Stimulated activated CD4-positive, alpha-beta T cell treated with anti-CD3 and anti-CD28 coated beads, Interleukin-4, amount 100 ng/mL, for 48 hours (primary cell): ENCODE measurements around the gene RSPRY1.

ENCODE experiments used
- DNase-seq, 2 donors: peaks; one replicate each; pipeline ENCODE4 v3.0.0-alpha.2; 2020; ENCODE audit warnings: low read depth in 2 of 2

The RSPRY1 gene

GRCh38 chr16:57224651-57225335 is 38.7 kb downstream of the RSPRY1 start:
- DNase-seq = no peak

- DNase-seq = no peak
These were observed 39.8 kb downstream of the RSPRY1 start for GRCh38 chr16:57225978-57226377.

- DNase-seq = no peak
These were observed 40.8 kb downstream of the RSPRY1 start for GRCh38 chr16:57226701-57227621.

- no peak for DNase-seq
These were observed 43.0 kb downstream of the RSPRY1 start for GRCh38 chr16:57229079-57229478.

GRCh38 chr16:57231821-57232350 is 45.8 kb downstream of the RSPRY1 start:
- DNase-seq = no peak

GRCh38 chr16:57233944-57234706 is 48.0 kb downstream of the RSPRY1 start:
- DNase-seq = no peak

GRCh38 chr16:57234707-57235092 is 48.6 kb downstream of the RSPRY1 start:
- no peak for DNase-seq

GRCh38 chr16:57235128-57236021 is 49.2 kb downstream of the RSPRY1 start:
- DNase-seq = peak in 1 of 2 donors; percentile 20

- DNase-seq = no peak
These were observed 49.9 kb downstream of the RSPRY1 start for GRCh38 chr16:57236022-57236350.

GRCh38 chr16:57238682-57239081 is 52.6 kb downstream of the RSPRY1 start:
- DNase-seq = no peak

- no peak for DNase-seq
These were observed 53.0 kb downstream of the RSPRY1 start for GRCh38 chr16:57239107-57239506.

- no peak for DNase-seq
These were observed 54.7 kb downstream of the RSPRY1 start for GRCh38 chr16:57240851-57241250.

- no peak for DNase-seq
These were observed 56.5 kb downstream of the RSPRY1 start for GRCh38 chr16:57242650-57243049.

GRCh38 chr16:57244463-57244766 is 58.3 kb downstream of the RSPRY1 start:
- DNase-seq = no peak

- DNase-seq = peak; percentile 94 to 99
These were observed 58.8 kb downstream of the RSPRY1 start, which contains the start of gene ARL2BP for GRCh38 chr16:57244767-57245471. TSS of gene ARL2BP (plus strand) at chr16:57245259. CDS start at chr16:57245368, 109 bp downstream.

- DNase-seq = peak in 1 of 2 donors; percentile 13
These were observed 59.5 kb downstream of the RSPRY1 start for GRCh38 chr16:57245472-57246113.

- DNase-seq = no peak
These were observed 65.2 kb downstream of the RSPRY1 start for GRCh38 chr16:57251352-57251751.

GRCh38 chr16:57252148-57252721 is 66.1 kb downstream of the RSPRY1 start:
- DNase-seq = no peak

- no peak for DNase-seq
These were observed 67.3 kb downstream of the RSPRY1 start for GRCh38 chr16:57253466-57253865.
